Spleen (tissue), 11 donors: ENCODE results near the gene SMIM35. TPM values are rescaled to one million over a fixed set of nuclear protein-coding genes. Genes with fewer than 3 reads are reported as not detected.

Experiments used
- DNase-seq: peaks from one replicate; pipeline ENCODE4 v3.0.0-alpha.2; 2020
- H3K27ac ChIP-seq, 8 donors: fragments of 200-600 bp; sonication (generic) in 7 of 8; 1 replicate in 4 of 8; 2 replicates in 4 of 8; pipeline versions ENCODE4 v1.5.0 to v1.8.0; 2016 to 2021; ENCODE audit warnings: inconsistent platforms in 4 of 8, mild to moderate bottlenecking in 4 of 8, moderate library complexity in 1 of 8
- H3K27me3 ChIP-seq, 7 donors: fragments of 200-600 bp; sonication (generic) in 6 of 7; replicated peaks in 1 of 7; 1 replicate in 4 of 7; 2 replicates in 3 of 7; pipeline versions ENCODE4 v1.5.0 to v1.8.0; 2016 to 2021; ENCODE audit warnings: inconsistent platforms in 3 of 7, mild to moderate bottlenecking in 1 of 7
- H3K36me3 ChIP-seq, 6 donors: fragments of 200-600 bp; sonication (generic) in 5 of 6; 1 replicate in 4 of 6; 2 replicates in 2 of 6; pipeline versions ENCODE4 v1.5.0 to v1.8.0; 2016 to 2021; ENCODE audit warnings: inconsistent platforms in 2 of 6
- H3K4me1 ChIP-seq, 6 donors: fragments of 200-600 bp; sonication (generic) in 5 of 6; 1 replicate in 3 of 6; 2 replicates in 3 of 6; pipeline versions ENCODE4 v1.5.0 to v1.8.0; 2016 to 2021; ENCODE audit warnings: inconsistent platforms in 3 of 6
- H3K4me3 ChIP-seq, 8 donors: fragments of 200-600 bp; sonication (generic) in 7 of 8; 1 replicate in 4 of 8; 2 replicates in 4 of 8; pipeline versions ENCODE4 v1.5.0 to v1.8.0; 2016 to 2021; ENCODE audit warnings: inconsistent platforms in 4 of 8, mild to moderate bottlenecking in 4 of 8, moderate library complexity in 2 of 8
- H3K9me3 ChIP-seq, 8 donors: fragments of 200-600 bp; sonication (generic) in 7 of 8; 1 replicate in 4 of 8; 2 replicates in 4 of 8; pipeline versions ENCODE4 v1.5.0 to v1.8.0; 2016 to 2021; ENCODE audit warnings: inconsistent platforms in 4 of 8
- POLR2A ChIP-seq, 3 donors: fragments of 450-650 bp; IDR thresholded peaks; one replicate each; pipeline ENCODE4 v1.5.1; 2017; ENCODE audit warnings: antibody characterized with exemption in 3 of 3, mild to moderate bottlenecking in 1 of 3
- POLR2AphosphoS5 ChIP-seq, 3 donors: sonication (generic); formaldehyde crosslinking; IDR thresholded peaks; one replicate each; pipeline ENCODE4 v1.5.1; 2017; ENCODE audit warnings: antibody characterized with exemption in 3 of 3
- WGBS, 5 donors: extraction: QIAGEN DNeasy Blood & Tissue Kit in 3 of 5; methylation state at CpG; one replicate each; pipeline versions ENCODE4 v1.1.5 to v1.1.7; 2013 to 2018; 5-methylcytosine and 5-hydroxymethylcytosine counted together
- intact Hi-C: fragments of 100-400 bp; cut with DNase I; formaldehyde crosslinking; loops from one replicate; pipeline ENCODE4 v1.15.0; 2023; ENCODE audit warnings: low total_unique reads
- polyA plus RNA-seq, 3 donors: library from polyadenylated mRNA; stranded (reverse); fragments of 200-250 nt; gene quantifications; one replicate each; pipeline ENCODE4 v1.2.1, GENCODE V29; 2013
- total RNA-seq, 7 donors: library from RNA; depleted of rRNA in 3 of 7; stranded (reverse); fragments of >200 nt in 3 of 7; fragmentation: NEBNext Ultra II Directional in 4 of 7; extraction: Animal tissue kit (Norgen Biotek cat#: 25700) in 4 of 7; gene quantifications; one replicate each; pipeline versions ENCODE4 v1.1.0 to v1.2.1, GENCODE V29; 2016 to 2021
- TF ChIP-seq, protein P1 (sequence below), 11 experiments: fragments of 200-600 bp in 7 of 11; fragments of 450-650 bp in 4 of 11; sonication (generic) in 4 of 11; IDR thresholded peaks in 8 of 11; conservative IDR thresholded peaks in 3 of 11; 1 replicate in 7 of 11; 2 replicates in 4 of 11; pipeline versions ENCODE4 v1.4.0 to v1.8.0; 2016 to 2021; ENCODE audit warnings: antibody characterized with exemption in 11 of 11, inconsistent platforms in 4 of 11, mild to moderate bottlenecking in 1 of 11
- donor health status: healthy with polysubstance abuse.
- donor health status: DM: no; HTN: no; CAD: no; lungs with moderate emphysema.
- donor health status: DM: no; HTN: no; CAD: no.
- donor health status: Bipolar disorder and iron deficiency.
- donor health status: healthy.
- donor health status: DM: no; HTN: no; CAD: no.
- donor health status: DM: yes; HTN: yes; CAD: no.

Gene SMIM35
- total and polyA plus RNA-seq, 10 donors, result 0.16 to 1.3 (median 0.39) TPM

DNA sequence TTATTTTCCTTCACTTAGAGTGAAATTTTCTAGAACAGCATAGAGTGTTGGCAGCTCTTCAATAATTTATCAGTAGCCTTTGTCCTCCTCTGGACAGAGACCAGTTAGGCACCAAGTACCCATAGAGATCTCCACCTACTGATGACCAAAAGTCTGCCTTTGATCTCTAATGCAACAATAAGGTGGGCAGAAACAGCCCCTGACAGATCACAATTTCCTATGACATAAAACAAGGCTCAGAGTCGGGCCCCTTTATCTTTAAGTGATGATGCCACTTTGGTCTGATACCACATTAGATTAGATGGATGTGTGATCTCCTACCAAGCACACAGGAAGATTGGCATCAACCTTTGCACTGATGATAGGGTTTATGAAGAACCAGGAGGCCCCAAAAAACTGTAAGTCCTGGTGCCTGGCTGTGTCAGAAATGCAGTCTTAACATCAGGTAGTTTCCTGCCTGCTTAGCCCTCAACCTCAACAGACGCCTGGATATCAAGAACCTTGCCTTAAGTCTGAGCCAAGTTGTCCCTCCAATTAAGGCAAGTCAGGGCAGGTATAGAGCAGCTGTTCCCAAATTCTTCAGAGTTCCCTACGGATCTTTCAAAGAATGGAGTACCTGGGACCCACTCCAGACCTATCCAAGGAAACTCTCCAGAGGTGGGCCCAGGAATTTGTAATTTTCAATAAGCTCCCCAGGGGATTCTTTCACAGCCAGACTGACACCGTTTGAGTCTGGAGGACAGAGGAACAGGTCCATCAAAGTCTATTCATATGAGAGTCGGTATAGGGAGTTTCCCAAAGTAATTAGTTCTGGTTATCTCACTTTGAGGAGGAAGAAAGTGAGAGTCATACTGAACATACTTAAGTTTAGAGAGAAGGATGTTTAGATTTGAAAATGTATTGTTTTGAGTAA lies 40.5 kb downstream of the SMIM35 start:
- Histone ChIP-seq H3K27me3 (no peaks in the 10 kb centered on the region), H3K36me3 (no peaks in the 10 kb centered on the region), H3K27ac (peak overlapping the region in 5 of 8 donors; percentile 28 to 56 (median 38)), H3K9me3 (no peaks in the 10 kb centered on the region), H3K4me1 (peaks cover 0 to 48% (median 20%) of the 10 kb centered on the region in 6 donors), H3K4me3 (no peak overlapping the region)
- intact Hi-C loops, result loop anchor here (5.0 kb wide), 1 partner anchor 94 kb away; no protein-coding TSS in a partner anchor
- WGBS, 5 donors, result 49 to 67% (median 58%) methylated on average over 5 of the region's 5 CpGs
- TF ChIP-seq, protein P1, sequence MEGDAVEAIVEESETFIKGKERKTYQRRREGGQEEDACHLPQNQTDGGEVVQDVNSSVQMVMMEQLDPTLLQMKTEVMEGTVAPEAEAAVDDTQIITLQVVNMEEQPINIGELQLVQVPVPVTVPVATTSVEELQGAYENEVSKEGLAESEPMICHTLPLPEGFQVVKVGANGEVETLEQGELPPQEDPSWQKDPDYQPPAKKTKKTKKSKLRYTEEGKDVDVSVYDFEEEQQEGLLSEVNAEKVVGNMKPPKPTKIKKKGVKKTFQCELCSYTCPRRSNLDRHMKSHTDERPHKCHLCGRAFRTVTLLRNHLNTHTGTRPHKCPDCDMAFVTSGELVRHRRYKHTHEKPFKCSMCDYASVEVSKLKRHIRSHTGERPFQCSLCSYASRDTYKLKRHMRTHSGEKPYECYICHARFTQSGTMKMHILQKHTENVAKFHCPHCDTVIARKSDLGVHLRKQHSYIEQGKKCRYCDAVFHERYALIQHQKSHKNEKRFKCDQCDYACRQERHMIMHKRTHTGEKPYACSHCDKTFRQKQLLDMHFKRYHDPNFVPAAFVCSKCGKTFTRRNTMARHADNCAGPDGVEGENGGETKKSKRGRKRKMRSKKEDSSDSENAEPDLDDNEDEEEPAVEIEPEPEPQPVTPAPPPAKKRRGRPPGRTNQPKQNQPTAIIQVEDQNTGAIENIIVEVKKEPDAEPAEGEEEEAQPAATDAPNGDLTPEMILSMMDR (IDR thresholded peaks at IDR 0.05 in 8 of 11, conservative IDR thresholded peaks at IDR 0.05 in 3 of 11), result no peak
- DNase-seq, result no peak

DNA sequence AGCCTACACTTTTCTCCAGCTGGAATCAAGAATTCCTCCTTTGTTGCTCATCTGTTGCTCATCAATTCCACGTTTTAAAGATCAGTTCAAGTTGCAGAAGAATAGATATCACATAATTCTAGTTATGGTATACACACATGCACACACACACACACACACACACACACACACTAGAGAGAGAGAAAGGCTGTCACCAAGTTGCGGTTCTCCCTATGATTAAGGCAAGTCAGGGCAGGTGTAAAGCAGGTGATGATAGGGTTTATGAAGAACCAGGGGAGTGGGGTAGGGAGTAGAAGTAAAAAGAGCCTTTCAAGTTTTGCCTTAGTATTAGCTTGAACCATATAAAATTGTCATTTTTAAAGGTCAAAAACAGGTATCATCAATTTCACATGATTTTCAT lies 41.6 kb downstream of the SMIM35 start:
- H3K36me3 ChIP-seq, result no peaks in the 10 kb centered on the region
- no peak for DNase-seq
- intact Hi-C loops, result loop anchor here (5.0 kb wide), 1 partner anchor 93 kb away; no protein-coding TSS in a partner anchor
- peak overlapping the region in 1 of 8 donors; percentile 56 for H3K27ac ChIP-seq
- H3K27me3 ChIP-seq, result no peaks in the 10 kb centered on the region
- no peaks in the 10 kb centered on the region for H3K9me3 ChIP-seq
- H3K4me1 ChIP-seq, result peaks cover 0 to 36% (median 10%) of the 10 kb centered on the region in 6 donors
- 68 to 84% (median 82%) methylated on average over 2 of the region's 2 CpGs for WGBS, 5 donors
- TF ChIP-seq, protein P1 (IDR thresholded peaks at IDR 0.05 in 8 of 11, conservative IDR thresholded peaks at IDR 0.05 in 3 of 11), result no peak
- no peak for TF ChIP-seq POLR2AphosphoS5 (IDR thresholded peaks at IDR 0.05)
- TF ChIP-seq POLR2A (IDR thresholded peaks at IDR 0.05), result no peak
- no peak overlapping the region for H3K4me3 ChIP-seq

DNA sequence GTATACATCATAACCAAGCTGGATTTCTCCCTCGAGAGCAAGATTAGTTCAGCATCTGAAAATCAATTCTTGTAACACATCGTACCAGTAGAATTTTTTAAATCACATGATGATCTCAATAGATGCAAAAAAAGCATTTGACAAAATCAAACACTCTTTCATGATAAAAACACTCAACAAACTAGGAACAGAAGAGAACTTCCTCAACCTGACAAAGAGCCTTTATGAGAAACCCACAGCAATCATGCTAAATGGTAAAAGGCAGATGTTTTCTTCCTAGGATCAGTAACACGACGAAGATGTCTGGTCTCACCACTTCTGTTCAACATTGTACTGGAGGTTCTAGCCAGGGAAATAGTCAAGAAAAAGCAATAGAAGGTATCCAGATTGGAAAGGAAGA lies 44.0 kb downstream of the SMIM35 start:
- WGBS, 5 donors, result 72 to 77% (median 74%) methylated on average over 4 of the region's 4 CpGs
- H3K27ac ChIP-seq, result no peak overlapping the region
- no peak for DNase-seq

DNA sequence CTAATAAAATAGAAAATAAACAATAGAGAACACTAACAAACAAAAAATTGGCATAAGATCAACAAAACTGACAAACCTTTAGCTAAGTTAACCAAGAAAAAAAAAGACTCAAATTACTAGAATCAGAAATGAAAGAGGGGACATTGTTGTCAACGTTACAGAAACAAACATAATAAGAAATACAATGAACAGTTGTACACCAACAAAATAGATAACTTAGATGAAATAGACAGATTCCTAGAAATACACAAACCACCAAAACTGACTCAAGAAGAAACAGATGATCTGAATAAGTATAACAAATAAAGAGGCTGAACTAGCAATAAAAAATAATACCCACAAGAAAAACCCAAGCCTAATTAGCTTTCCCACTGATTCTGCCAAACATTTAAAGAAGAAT lies 44.6 kb downstream of the SMIM35 start:
- Histone ChIP-seq H3K4me1 (peaks cover 0 to 23% (median 4%) of the 10 kb centered on the region in 6 donors), H3K9me3 (no peaks in the 10 kb centered on the region), H3K4me3 (no peak overlapping the region), H3K27ac (no peak overlapping the region), H3K36me3 (no peaks in the 10 kb centered on the region), H3K27me3 (no peaks in the 10 kb centered on the region)
- WGBS, 5 donors, result 66 to 82% (median 73%) methylated on average over 1 of the region's 1 CpG
- no peak for DNase-seq
- TF ChIP-seq, protein P1 (IDR thresholded peaks at IDR 0.05 in 8 of 11, conservative IDR thresholded peaks at IDR 0.05 in 3 of 11), result no peak
- no peak for TF ChIP-seq POLR2A (IDR thresholded peaks at IDR 0.05)
- TF ChIP-seq POLR2AphosphoS5 (IDR thresholded peaks at IDR 0.05), result no peak
- intact Hi-C loops, result no loop called here

More for the DNA sequence above, 44.0 kb downstream of the SMIM35 start:
- no peak for TF ChIP-seq POLR2AphosphoS5 (IDR thresholded peaks at IDR 0.05)
- Histone ChIP-seq H3K4me1 (peaks cover 0 to 24% (median 6%) of the 10 kb centered on the region in 6 donors), H3K36me3 (no peaks in the 10 kb centered on the region), H3K9me3 (no peaks in the 10 kb centered on the region), H3K4me3 (no peak overlapping the region), H3K27me3 (no peaks in the 10 kb centered on the region)
- intact Hi-C loops, result no loop called here
